GM13977 (cell line): Measurements from ENCODE around the gene ECE2.
A peak's percentile ranks its signal among the peaks of the same experiment; 100 is the strongest.

Experiments
- DNase-seq: peaks from one replicate; pipeline ENCODE4 v3.0.0; 2012; ENCODE audit warnings: low spot score
- in situ Hi-C: fragments of 300-500 bp; cut with MboI; formaldehyde crosslinking; loops from one replicate; pipeline ENCODE4 v1.12.0; 2022; ENCODE audit warnings: low sequenced_read_pairs, low pct_unique_long_range_greater_than_20kb, mixed read lengths, inconsistent platforms; ENCODE audit not compliant: unreplicated experiment
- TF ChIP-seq, protein P1 (sequence below): IDR thresholded peaks from 2 replicates; pipeline ENCODE4 v1.5.1; 2012; ENCODE audit warnings: mild to moderate bottlenecking, control low read depth; ENCODE audit not compliant: insufficient read depth; ENCODE audit errors: extremely low read depth, missing control alignments

The ECE2 gene

DNA sequence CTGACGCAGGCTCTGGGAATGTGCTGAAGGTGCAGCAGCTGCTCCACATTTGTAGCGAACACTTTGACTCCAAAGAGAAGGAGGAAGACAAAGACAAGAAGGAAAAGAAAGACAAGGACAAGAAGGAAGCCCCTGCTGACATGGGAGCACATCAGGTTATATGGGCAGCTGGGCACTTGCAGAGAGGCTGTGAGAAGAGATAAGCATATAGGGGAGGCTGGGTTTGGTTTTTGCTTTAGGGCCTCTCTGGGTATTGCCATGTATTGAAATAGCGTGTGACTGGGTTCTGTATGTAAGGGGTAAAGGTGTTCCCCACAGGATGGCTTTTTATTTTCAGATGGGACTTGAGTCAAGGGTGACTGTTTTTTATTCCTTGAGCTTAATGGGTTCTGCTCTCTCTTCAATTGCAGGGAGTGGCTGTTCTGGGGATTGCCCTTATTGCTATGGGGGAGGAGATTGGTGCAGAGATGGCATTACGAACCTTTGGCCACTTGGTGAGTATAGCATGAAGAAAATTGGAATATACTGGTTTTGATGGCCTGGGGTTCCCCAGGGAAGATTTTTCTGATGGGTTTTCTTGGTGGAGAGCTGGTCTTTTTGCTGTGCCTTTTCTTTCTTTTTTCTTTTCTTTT lies 30.6 kb downstream of the ECE2 start:
- no peak for DNase-seq
- in situ Hi-C loops: no loop called here
- TF ChIP-seq, protein P1, sequence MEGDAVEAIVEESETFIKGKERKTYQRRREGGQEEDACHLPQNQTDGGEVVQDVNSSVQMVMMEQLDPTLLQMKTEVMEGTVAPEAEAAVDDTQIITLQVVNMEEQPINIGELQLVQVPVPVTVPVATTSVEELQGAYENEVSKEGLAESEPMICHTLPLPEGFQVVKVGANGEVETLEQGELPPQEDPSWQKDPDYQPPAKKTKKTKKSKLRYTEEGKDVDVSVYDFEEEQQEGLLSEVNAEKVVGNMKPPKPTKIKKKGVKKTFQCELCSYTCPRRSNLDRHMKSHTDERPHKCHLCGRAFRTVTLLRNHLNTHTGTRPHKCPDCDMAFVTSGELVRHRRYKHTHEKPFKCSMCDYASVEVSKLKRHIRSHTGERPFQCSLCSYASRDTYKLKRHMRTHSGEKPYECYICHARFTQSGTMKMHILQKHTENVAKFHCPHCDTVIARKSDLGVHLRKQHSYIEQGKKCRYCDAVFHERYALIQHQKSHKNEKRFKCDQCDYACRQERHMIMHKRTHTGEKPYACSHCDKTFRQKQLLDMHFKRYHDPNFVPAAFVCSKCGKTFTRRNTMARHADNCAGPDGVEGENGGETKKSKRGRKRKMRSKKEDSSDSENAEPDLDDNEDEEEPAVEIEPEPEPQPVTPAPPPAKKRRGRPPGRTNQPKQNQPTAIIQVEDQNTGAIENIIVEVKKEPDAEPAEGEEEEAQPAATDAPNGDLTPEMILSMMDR: no peak

DNA sequence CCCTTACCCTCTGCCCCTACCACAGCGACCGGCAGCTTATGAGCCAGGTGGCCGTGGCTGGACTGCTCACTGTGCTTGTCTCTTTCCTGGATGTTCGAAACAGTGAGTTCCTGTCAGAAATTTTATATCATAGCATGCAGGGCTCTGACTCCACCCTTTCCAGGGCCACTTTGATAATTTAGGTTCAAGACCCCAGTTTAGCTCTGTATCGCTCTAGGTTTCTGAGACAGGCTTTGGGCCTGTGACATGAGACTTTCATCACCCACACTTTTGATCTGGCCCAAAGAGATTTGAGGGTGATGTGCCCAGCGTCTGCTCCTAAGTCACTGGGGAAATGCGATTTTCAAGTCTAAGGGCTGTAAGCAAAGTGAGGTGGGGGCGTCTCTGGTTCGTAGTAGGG lies 32.1 kb downstream of the ECE2 start:
- in situ Hi-C loops: no loop called here
- no peak for DNase-seq
- TF ChIP-seq, protein P1: no peak

DNA sequence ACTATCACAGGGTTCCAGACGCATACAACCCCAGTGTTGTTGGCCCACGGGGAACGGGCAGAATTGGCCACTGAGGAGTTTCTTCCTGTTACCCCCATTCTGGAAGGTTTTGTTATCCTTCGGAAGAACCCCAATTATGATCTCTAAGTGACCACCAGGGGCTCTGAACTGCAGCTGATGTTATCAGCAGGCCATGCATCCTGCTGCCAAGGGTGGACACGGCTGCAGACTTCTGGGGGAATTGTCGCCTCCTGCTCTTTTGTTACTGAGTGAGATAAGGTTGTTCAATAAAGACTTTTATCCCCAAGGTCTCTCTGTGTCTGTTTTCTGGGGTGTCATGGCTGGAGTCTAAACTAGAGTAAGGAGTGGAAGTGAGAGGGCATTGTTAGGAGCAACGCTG lies 32.9 kb downstream of the ECE2 start:
- no peak for DNase-seq
- TF ChIP-seq, protein P1: no peak
- in situ Hi-C loops: no loop called here

DNA sequence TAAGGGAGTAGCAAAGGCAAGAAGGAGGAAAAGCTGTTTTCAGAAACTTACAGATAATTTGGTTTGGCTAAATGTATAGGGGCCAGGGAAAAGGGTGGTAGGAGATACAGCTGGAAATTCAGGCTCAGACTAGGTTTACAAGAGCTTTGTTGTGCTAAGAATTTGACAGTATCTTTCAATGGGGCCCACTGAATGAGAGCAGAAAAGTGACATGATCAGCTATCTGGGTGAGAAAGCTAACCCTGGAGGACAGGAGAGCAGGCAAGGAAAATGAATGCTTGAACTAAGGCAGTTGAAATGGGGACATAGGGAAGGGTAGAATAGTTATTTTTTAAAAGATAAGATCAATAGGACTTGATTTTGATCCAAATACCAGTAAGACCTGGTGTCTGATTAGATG lies 35.8 kb downstream of the ECE2 start:
- DNase-seq: no peak
- TF ChIP-seq, protein P1: no peak
- in situ Hi-C loops: no loop called here

DNA sequence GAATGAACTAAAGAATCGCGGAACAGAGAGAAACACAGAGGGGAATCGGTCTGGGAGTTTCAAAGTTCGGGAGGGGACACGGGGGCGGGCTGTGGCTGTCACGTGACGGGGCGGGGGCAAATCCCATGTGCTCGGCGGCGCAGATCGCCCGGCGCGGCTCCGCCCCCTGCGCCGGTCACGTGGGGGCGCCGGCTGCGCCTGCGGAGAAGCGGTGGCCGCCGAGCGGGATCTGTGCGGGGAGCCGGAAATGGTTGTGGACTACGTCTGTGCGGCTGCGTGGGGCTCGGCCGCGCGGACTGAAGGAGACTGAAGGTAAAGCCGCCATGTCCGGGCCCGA lies 38.5 kb downstream of the ECE2 start, which contains the start of gene EIF4G1:
TSS of gene EIF4G1 (plus strand) at position 244 of the 337 bp plus-strand sequence. CDS start 1,191 bp downstream, outside the sequence.
- peak; percentile 99 for DNase-seq
- in situ Hi-C loops: no loop called here
- TF ChIP-seq, protein P1: no peak

DNA sequence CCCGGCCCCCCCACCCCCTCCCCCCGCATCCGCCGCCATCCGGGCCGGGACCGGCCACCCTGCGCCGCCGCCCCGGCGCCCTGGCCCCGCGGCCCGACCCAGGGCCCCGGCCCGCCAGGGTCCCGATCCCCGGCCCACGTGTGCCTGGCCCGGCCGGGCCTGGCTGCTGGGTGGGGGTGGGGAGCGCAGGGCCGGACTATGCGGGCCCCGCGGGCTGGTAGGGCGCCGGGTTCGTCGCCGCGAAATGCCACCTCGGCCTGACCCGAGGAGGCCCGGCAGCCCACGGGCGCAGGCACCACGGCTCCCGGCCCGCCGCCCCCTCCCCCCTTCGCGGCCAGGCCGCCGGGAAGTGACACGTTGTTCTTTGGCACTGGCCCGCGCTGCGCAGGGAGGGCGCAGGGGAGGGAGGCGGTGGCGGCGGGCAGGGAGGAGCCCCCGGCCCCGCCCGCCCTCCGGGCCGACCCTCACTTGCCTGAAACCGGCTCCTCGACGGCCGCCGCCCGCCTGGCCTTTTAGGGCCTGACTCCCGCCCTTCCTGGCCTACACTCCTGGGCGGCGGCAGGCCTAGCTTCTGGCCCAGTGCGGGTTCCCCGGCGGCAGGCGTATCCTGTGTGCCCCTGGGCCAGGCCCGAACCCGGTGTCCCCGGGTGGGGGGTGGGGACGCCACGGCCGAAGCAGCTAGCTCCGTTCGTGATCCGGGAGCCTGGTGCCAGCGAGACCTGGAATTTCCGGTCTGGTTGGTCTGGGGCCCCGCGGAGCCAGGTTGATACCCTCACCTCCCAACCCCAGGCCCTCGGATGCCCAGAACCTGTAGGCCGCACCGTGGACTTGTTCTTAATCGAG lies 39.1 kb downstream of the ECE2 start:
- DNase-seq: peak; percentile 75
- in situ Hi-C loops: no loop called here
- TF ChIP-seq, protein P1: no peak
